OCI-LY7 (cell line): ENCODE measurements around the gene TPPP3. TPM values are rescaled to one million over a fixed set of nuclear protein-coding genes. Genes with fewer than 3 reads are reported as not detected.

Source experiments
- BruUV-seq: library from RNA; stranded (reverse); fragments of 400-500 nt; replicated peaks from 2 replicates; lab custom pipeline; 2021; lab: Mats Ljungman, UMichigan
- CTCF ChIA-PET: fragments of 300-600 bp; sonication (Branson Sonifier 250); formaldehyde crosslinking; loops from one replicate; lab custom pipeline; 2022; ENCODE audit warnings: antibody characterized with exemption; ENCODE audit not compliant: unreplicated experiment; lab: Charles Lee
- POLR2A ChIA-PET: fragments of 300-600 bp; sonication (Branson Sonifier 250); formaldehyde crosslinking; loops from one replicate; lab custom pipeline; 2022; ENCODE audit warnings: antibody characterized with exemption; lab: Charles Lee
- DNase-seq: peaks from one replicate; pipeline ENCODE4 v3.0.0-alpha.2; 2015; ENCODE audit warnings: low spot score
- H2AFZ ChIP-seq: fragments of 200-600 bp; sonication (generic), shearing (Covaris generic); 2 replicates; pipeline ENCODE4 v1.6.1; 2014; ENCODE audit warnings: mild to moderate bottlenecking, antibody characterized with exemption, low read length, moderate library complexity
- H3K27ac ChIP-seq: fragments of 200-600 bp; sonication (generic); 2 replicates; pipeline ENCODE4 v1.5.1; 2014; ENCODE audit warnings: mixed run types, low read depth, mild to moderate bottlenecking, moderate library complexity, low read length, inconsistent platforms; ENCODE audit not compliant: poor library complexity, severe bottlenecking
- H3K36me3 ChIP-seq: fragments of 200-600 bp; sonication (generic); 2 replicates; pipeline ENCODE4 v1.6.1; 2014; ENCODE audit warnings: mild to moderate bottlenecking, antibody characterized with exemption, low read length, moderate library complexity, mixed read lengths; ENCODE audit not compliant: insufficient read depth
- H3K4me1 ChIP-seq: fragments of 200-600 bp; sonication (generic); 2 replicates; pipeline ENCODE4 v1.5.1; 2014; ENCODE audit warnings: mild to moderate bottlenecking, low read length; ENCODE audit not compliant: insufficient read depth, poor library complexity, severe bottlenecking
- H3K4me2 ChIP-seq: fragments of 200-600 bp; sonication (generic); 2 replicates; pipeline ENCODE4 v1.6.1; 2014; ENCODE audit warnings: mild to moderate bottlenecking, low read length
- H3K4me3 ChIP-seq: fragments of 200-600 bp; sonication (generic); 2 replicates; pipeline ENCODE4 v1.5.1; 2014; ENCODE audit warnings: mild to moderate bottlenecking, low read depth, low read length; ENCODE audit not compliant: poor library complexity, severe bottlenecking
- H3K79me2 ChIP-seq: fragments of 200-600 bp; sonication (generic); 2 replicates; pipeline ENCODE4 v1.6.1; 2016; ENCODE audit warnings: low read depth, mild to moderate bottlenecking, low read length, moderate library complexity, mixed read lengths; ENCODE audit not compliant: insufficient read depth
- H3K9me2 ChIP-seq: fragments of 200-600 bp; sonication (generic); 2 replicates; pipeline ENCODE4 v1.6.1; 2016; ENCODE audit warnings: mild to moderate bottlenecking, low read length, mixed read lengths; ENCODE audit not compliant: insufficient read depth
- H3K9me3 ChIP-seq: fragments of 200-600 bp; sonication (generic); 2 replicates; pipeline ENCODE4 v1.6.1; 2014; ENCODE audit warnings: mild to moderate bottlenecking, mixed run types, low read length, mixed read lengths
- H4K20me1 ChIP-seq: fragments of 200-600 bp; sonication (generic); 2 replicates; pipeline ENCODE4 v1.6.1; 2014; ENCODE audit warnings: mild to moderate bottlenecking, antibody characterized with exemption, low read length, moderate library complexity, mixed read lengths; ENCODE audit not compliant: insufficient read depth
- CTCF ChIP-seq: fragments of 200-600 bp; sonication (generic); conservative IDR thresholded peaks from 2 replicates; pipeline ENCODE4 v1.5.1; 2014; ENCODE audit warnings: mild to moderate bottlenecking, antibody characterized with exemption, low read length, moderate library complexity, mixed read lengths
- EZH2phosphoT487 ChIP-seq: fragments of 200-600 bp; sonication (generic); IDR thresholded peaks from 2 replicates; pipeline ENCODE4 v1.6.1; 2018; ENCODE audit warnings: low read depth, borderline replicate concordance, mild to moderate bottlenecking, mixed run types, antibody characterized with exemption, low read length, moderate library complexity, mixed read lengths
- intact Hi-C: fragments of 100-400 bp; cut with micrococcal nuclease; formaldehyde crosslinking; loops from one replicate; pipeline ENCODE4 v1.10.0; 2022; ENCODE audit not compliant: unreplicated experiment
- total RNA-seq, 2 experiments: library from RNA; depleted of rRNA in 1 of 2; stranded (reverse); fragments of >200 nt in 1 of 2; shearing (Covaris generic) in 1 of 2; gene quantifications; 2 replicates each; pipeline ENCODE4 v1.2.3, GENCODE V29; 2014 to 2022

Gene TPPP3
- total RNA-seq, 2 experiments from 2014 or later = not detected

GRCh38 chr16:67350324-67350723 lies 43.0 kb downstream of the TPPP3 start:
- DNase-seq = no peak
- H3K9me2 ChIP-seq = no peaks in the 10 kb centered on the region
- TF ChIP-seq EZH2phosphoT487 (no peak), CTCF (no peak)
- H3K36me3 ChIP-seq = no peaks in the 10 kb centered on the region
- H3K4me3 ChIP-seq = no peak overlapping the region
- no peak overlapping the region for H2AFZ ChIP-seq
- H3K79me2 ChIP-seq = no peaks in the 10 kb centered on the region
- no TSS peak for BruUV-seq
- CTCF ChIA-PET = no interaction called here
- no peaks in the 10 kb centered on the region for H4K20me1 ChIP-seq
- intact Hi-C loops = no loop called here
- H3K4me2 ChIP-seq = no peak overlapping the region
- H3K9me3 ChIP-seq = no peaks in the 10 kb centered on the region
- no peaks in the 10 kb centered on the region for H3K4me1 ChIP-seq
- POLR2A ChIA-PET = interaction anchor here (0.7 kb wide), 1 partner anchor 32 kb away, joined by 3 read pairs; no protein-coding TSS in a partner anchor
- H3K27ac ChIP-seq = no peak overlapping the region

GRCh38 chr16:67349172-67349571 lies 44.1 kb downstream of the TPPP3 start:
- no TSS peak for BruUV-seq
- intact Hi-C loops = loop anchor here (5.0 kb wide), 1 partner anchor 48 kb away; no protein-coding TSS in a partner anchor
- peak; percentile 67 for DNase-seq

More at GRCh38 chr16:67349172-67349571, 44.1 kb downstream of the TPPP3 start:
- H2AFZ ChIP-seq = no peak overlapping the region
- no peaks in the 10 kb centered on the region for H3K79me2 ChIP-seq
- no peaks in the 10 kb centered on the region for H3K9me3 ChIP-seq
- no peaks in the 10 kb centered on the region for H3K36me3 ChIP-seq
- ChIA-PET POLR2A (interaction anchor here (0.8 kb wide), 1 partner anchor 17 kb away, joined by 3 read pairs; no protein-coding TSS in a partner anchor), CTCF (no interaction called here)
- H3K9me2 ChIP-seq = no peaks in the 10 kb centered on the region
- H4K20me1 ChIP-seq = no peaks in the 10 kb centered on the region
- no peak overlapping the region for H3K27ac ChIP-seq
- TF ChIP-seq EZH2phosphoT487 (no peak), CTCF (peak; percentile 88)
- no peak overlapping the region for H3K4me2 ChIP-seq
- no peaks in the 10 kb centered on the region for H3K4me1 ChIP-seq
- no peak overlapping the region for H3K4me3 ChIP-seq
